Measurements from ENCODE around the gene PKDREJ.

The PKDREJ gene

GRCh38 chr22:46250035-46250782, 12.9 kb downstream of the PKDREJ start, which contains the start of gene CDPF1:
Gene CDPF1, minus strand, starts transcription at chr22:46250293. Its CDS starts 2,009 bp downstream, at chr22:46248284.
- peak; percentile 73 to 84 for DNase-seq (ENCODE audit: low read depth in 2 of 2)
- no peak for TF ChIP-seq CTCF (IDR thresholded peaks at IDR 0.05; ENCODE audit: low read depth, low read length)
- H3K4me3 ChIP-seq (replicated peaks in 1 of 2; ENCODE audit: low read depth in 2 of 2, low read length in 2 of 2) = peak within 1 kb of the TSS; percentile 86 to 88

GRCh38 chr22:46247443-46247975, 15.6 kb downstream of the PKDREJ start:
- no peak overlapping the region for H3K4me3 ChIP-seq (replicated peaks in 1 of 2; ENCODE audit: low read depth in 2 of 2, low read length in 2 of 2)
- no peak for DNase-seq (ENCODE audit: low read depth in 2 of 2)
- no peak for TF ChIP-seq CTCF (IDR thresholded peaks at IDR 0.05; ENCODE audit: low read depth, low read length)

GRCh38 chr22:46246178-46246577, 17.0 kb downstream of the PKDREJ start:
- H3K4me3 ChIP-seq (replicated peaks in 1 of 2; ENCODE audit: low read depth in 2 of 2, low read length in 2 of 2) = no peak overlapping the region
- DNase-seq (ENCODE audit: low read depth in 2 of 2) = no peak
- TF ChIP-seq CTCF (IDR thresholded peaks at IDR 0.05; ENCODE audit: low read depth, low read length) = no peak

- DNase-seq (ENCODE audit: low read depth in 2 of 2) = peak; percentile 27 to 32
- H3K4me3 ChIP-seq (replicated peaks in 1 of 2; ENCODE audit: low read depth in 2 of 2, low read length in 2 of 2) = no peak overlapping the region
- no peak for TF ChIP-seq CTCF (IDR thresholded peaks at IDR 0.05; ENCODE audit: low read depth, low read length)
Observed at GRCh38 chr22:46245511-46245910, 17.6 kb downstream of the PKDREJ start.

GRCh38 chr22:46244771-46245170, 18.4 kb downstream of the PKDREJ start:
- no peak overlapping the region for H3K4me3 ChIP-seq (replicated peaks in 1 of 2; ENCODE audit: low read depth in 2 of 2, low read length in 2 of 2)
- no peak for TF ChIP-seq CTCF (IDR thresholded peaks at IDR 0.05; ENCODE audit: low read depth, low read length)
- DNase-seq (ENCODE audit: low read depth in 2 of 2) = no peak

GRCh38 chr22:46242076-46242475, 21.1 kb downstream of the PKDREJ start:
- no peak overlapping the region for H3K4me3 ChIP-seq (replicated peaks in 1 of 2; ENCODE audit: low read depth in 2 of 2, low read length in 2 of 2)
- TF ChIP-seq CTCF (IDR thresholded peaks at IDR 0.05; ENCODE audit: low read depth, low read length) = no peak
- DNase-seq (ENCODE audit: low read depth in 2 of 2) = no peak

All from cardiac fibroblast (primary cell).